GM21825 (cell line): Measurements from ENCODE around the gene NDOR1.

Experiments
- ATAC-seq: cut with Tn5 transposase; IDR thresholded peaks from one replicate; pipeline ENCODE4 v1.9.1; 2021; ENCODE audit warnings: mild to moderate bottlenecking, moderate library complexity; ENCODE audit not compliant: unreplicated experiment

The NDOR1 gene

DNA sequence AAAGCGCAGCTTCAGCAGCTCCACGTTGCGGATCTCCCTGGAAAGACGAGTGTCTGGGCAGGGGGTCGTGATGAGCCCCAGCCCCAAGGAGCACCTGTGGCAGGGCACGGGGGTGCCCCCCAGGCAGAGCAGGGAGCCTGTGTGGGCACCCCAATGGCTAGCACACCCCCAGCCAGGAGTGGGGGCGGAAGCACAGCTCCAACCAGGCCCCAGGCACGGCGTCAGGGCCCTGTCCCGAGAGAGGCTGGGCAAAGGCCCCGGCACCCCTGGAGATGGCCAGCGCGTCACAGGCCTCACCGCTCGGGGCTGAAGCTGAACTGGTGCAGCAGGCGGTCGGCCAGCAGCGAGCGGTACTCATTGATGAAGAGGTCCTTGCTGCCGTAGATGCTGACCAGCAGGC lies 25.0 kb upstream of the NDOR1 start:
- ATAC-seq: no peak

DNA sequence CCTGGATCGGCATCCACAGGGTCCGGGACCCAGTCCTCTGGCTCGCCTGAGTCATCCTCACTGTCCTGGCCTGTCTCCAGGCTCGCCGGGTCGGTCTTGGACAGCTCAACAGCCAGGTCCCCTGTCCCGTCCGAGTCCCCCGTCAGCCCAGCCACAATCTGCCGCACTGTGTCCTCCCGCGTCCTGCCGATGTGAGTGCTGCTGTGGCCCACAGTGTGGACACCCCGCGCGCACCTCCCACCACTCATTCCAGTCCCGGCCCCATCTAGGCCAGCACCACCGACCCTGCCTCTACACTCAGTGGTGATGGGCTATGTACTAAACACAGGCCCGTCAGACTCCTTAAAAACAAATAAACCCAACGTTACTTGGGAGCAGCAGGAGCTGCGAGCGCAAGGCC lies 23.8 kb upstream of the NDOR1 start:
- no peak for ATAC-seq

GRCh38 chr9:137182836-137183235 lies 22.7 kb upstream of the NDOR1 start:
- ATAC-seq: no peak

- no peak for ATAC-seq
These were observed 21.4 kb upstream of the NDOR1 start for GRCh38 chr9:137183980-137184595.

DNA sequence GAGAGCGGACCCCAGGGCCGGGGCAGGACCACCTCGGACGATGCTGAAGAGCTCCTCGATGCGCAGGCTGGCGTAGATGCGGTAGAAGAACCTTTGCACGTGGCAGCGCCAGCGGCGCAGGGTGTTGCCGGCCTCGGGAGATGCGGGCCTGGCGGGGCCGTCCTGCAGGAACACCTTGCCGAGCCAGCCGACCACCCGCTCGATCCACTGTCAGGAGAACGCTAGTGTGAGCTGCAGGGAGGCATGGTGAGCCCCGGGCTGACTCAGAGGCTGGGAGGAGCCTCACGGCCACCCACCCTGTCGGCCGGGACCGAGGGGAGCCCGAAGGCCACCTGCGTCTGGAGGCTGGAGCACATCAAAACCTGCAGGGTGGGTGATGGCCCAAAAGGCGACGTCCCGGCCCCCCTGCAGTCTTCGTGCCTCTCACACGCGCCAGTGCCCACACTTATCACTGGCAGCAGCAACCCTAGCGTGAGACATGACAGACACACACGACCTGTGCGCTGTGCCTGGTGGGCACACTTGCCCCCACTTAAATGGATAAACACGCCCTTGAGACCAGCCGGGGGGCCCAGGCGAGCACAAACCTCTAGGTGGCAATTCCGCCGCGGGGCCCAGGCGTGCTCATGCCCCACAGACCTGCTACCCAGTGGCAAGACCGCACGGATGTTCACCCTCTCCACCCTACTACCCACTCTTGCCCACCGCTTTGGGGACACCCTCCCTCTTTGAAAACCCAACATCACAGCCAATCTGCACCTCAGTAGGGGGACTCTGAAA lies 20.4 kb upstream of the NDOR1 start:
- ATAC-seq: no peak

GRCh38 chr9:137185921-137186320 lies 19.6 kb upstream of the NDOR1 start:
- ATAC-seq: no peak

GRCh38 chr9:137186385-137186784 lies 19.1 kb upstream of the NDOR1 start:
- no peak for ATAC-seq

- ATAC-seq: no peak
These were observed 18.1 kb upstream of the NDOR1 start for GRCh38 chr9:137187386-137187785.

- ATAC-seq: no peak
These were observed 17.4 kb upstream of the NDOR1 start for GRCh38 chr9:137188086-137188489.

- ATAC-seq: peak; percentile 66
These were observed 16.8 kb upstream of the NDOR1 start, which contains the start of the genes ANAPC2 and SSNA1 for GRCh38 chr9:137188490-137189296. ANAPC2 (minus strand) TSS chr9:137188560; CDS start chr9:137188532, 28 bp downstream. SSNA1 (plus strand) TSS chr9:137188676; CDS start chr9:137188727, 51 bp downstream.

DNA sequence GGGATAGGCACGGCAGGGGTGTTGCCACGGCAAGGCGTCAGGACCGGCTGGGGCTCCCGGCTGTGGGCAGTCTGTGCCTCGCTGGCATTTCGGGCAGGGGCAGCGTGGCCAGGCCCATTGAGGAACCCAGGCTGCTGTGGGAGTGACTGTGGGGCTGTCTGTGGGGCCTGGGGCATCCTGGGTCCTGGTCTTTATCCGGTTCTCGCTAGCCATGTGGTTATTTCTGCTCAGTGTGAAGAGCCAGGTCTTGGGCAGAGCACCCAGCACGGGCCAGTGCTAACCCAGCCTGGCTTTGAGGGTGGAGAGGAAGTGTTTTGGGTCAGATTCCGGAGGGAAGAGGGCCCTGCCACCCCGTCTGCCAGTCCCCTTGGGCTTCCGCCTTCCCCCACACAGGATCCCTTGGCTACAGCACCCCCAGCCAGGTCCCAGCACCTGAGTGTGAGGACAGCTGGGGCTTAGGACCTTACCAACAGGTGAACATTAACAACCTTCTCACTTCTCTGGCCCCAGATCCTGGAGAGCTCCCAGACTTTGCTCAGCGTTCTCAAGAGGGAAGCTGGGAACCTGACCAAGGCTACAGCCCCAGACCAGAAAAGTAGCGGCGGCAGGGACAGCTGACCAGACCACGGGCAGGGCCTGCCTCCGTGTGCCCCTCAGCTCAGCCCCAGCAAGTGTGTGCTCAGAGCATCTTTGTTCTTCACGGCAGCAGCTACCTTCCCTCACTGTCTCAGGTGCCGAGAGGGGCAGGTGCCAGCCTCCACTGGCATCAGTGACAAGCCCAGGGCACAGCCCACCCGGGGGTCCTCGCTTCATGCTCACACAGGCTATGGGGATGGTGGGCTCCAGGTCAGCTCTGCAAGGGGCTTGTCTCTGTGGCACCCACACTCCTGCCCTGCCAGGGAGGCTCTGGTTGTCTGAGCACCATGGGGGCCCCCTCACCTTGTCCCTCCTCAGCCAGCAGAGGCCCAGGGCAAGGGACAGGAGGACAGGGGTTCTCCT lies 15.9 kb upstream of the NDOR1 start:
- ATAC-seq: no peak

DNA sequence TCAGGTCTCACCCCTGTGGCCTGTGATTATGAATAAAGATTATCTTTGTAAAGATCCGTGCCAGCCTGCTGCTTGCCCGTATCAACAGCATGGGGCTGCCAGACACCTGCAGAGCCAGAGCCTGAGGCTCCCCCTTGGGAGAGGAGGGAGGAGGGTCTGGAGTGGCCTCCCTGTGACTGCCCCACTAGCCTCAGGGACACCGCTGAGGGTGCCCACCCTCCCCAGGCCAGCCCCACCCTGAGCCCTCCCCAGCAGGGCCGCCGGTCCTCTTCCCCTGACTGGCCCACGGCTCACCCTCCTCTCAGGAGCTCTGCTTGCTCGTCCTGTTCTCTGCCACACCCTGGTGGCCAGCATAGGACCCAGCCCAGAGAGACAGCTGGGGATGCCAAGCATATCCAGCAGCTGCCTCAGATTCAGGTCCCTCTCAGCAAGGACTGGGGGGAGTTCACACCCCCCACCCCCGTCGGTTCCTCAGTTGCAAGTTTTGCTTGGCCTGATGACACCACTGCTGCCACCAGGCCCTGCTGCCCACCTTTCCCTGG lies 15.1 kb upstream of the NDOR1 start:
- no peak for ATAC-seq

GRCh38 chr9:137191245-137191644 lies 14.3 kb upstream of the NDOR1 start:
- ATAC-seq: no peak

DNA sequence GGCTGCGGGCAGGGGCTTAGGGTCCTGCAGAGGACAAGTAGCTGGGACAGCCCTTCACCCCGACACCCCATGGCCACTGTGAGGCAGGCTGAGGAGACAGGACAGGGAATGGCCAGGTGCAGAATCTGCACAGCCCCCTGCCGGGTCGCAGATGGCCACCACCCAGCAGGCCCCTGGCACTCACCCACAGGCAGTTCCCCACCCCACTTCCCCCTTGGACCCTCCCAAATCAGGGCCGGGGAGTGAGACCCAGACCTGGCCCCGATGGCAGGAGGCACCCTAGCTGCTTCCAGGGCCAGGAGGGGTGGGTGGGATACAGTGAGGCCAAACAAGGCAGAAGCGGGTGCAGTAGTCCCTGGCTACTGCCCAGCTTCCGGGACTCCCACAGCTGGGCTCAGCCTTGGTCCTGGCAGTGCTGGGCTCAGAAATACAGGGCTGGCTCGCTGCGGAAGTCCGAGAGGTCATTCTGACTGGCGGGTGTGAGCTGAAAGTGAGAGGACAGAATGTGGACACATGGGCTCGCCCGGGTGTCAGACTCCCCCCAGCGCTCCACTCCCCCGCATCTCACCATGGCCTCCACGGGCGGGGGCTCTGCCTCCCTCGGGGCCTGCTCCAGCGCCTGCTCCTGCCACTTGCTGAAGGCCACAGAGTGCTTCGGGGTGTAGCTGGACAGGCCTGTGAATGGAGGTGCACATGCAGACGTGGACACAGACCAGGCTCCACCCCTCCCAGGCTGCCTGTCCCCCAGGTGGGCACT lies 13.6 kb upstream of the NDOR1 start:
- ATAC-seq: no peak

GRCh38 chr9:137192448-137192780 lies 13.1 kb upstream of the NDOR1 start:
- ATAC-seq: no peak

DNA sequence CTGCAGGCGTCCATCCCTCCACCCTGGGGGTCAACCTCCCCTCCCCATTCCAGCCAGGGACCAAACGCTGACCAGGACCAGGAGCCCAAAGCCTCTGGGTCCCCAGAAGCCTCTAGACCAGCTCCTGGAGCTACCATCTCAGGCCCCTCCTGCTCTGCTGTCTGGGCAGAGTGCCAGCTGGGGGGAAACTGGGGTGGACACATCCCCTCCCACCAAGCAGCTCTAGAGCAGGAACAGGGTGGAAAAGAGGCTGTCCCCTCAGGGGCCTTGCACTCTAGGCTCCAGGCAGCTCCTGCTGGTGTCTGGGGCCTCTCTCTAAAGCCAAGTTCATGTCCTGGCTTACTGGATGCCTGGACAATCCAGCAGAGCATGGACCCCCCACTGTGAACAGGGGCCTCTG lies 12.6 kb upstream of the NDOR1 start:
- no peak for ATAC-seq

- no peak for ATAC-seq
These were observed 11.7 kb upstream of the NDOR1 start for GRCh38 chr9:137193771-137194170.

GRCh38 chr9:137194388-137194787 lies 11.1 kb upstream of the NDOR1 start:
- no peak for ATAC-seq

DNA sequence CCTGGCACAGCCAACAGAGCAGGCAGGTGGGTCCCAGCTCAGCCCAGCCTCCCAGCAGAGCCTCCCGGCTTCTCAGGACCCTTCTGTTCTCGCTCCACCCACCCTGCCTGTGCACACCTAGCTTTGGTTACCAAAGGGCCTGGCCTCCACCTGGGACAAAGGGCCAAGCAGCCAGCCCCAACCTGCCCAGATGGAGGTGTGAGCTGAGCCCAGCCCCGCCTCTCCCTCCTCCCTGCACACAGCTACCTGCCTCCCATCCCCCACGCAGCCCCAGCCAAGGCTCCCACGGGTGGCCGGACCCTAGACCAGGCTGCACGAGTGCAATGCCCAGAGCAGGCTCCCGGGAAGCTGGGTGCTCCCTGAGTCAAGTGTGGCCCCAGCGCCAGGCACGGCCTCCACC lies 10.6 kb upstream of the NDOR1 start:
- no peak for ATAC-seq
